ENCODE measurements around the gene COMMD1.
"Not testable (repeated sequence)": the region's sequence is repeated elsewhere in the genome, so short reads cannot be mapped to it uniquely, and the experiment has no call there.

COMMD1 gene

DNA sequence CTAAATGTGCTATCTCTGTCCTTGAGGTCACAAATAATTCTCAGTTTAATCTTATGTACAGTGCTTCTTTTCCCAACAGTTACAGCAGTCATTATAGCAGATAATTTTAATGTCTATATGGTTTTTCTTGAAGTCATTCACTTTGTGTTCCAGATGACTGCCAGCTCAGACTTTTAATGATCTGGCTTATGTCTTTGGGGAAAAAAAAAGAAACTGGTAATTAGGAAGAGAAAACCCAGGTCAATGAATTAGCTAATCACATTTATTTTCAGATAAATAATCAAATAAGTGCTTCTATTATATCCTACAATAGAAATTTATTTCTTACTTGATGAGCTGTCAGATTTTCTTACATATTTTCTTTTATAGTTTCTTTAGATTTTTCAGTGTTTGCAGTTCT, 96.0 kb downstream of the COMMD1 start:
- FAIRE-seq: no peak
- TF ChIP-seq POLR2AphosphoS5 (IDR thresholded peaks at IDR 0.05; ENCODE audit: low read depth, low read length) (no peak), POLR2A (IDR thresholded peaks at IDR 0.05; ENCODE audit: low read depth, low read length) (no peak), TAF1 (IDR thresholded peaks at IDR 0.05; ENCODE audit: borderline replicate concordance, low read depth, low read length) (no peak)
- DNase-seq (ENCODE audit: insufficient read length): no peak

DNA sequence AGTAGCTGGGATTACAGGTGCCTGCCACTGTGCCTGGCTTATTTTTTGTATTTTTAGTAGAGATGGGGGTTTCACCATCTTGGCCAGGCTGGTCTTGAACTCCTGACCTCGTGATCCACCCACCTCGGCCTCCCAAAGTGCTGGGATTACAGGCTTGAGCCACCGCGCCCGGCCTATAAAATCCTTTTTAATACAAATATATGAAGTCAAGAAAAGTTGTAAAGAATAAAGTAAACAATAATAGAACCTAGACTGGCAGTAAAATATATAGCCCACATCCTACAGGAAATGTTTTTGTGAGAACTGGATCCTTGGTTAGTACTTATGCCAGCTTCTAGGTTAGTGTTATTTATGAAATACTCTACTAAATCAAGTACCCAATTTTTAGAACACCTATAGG, 99.0 kb downstream of the COMMD1 start:
- not testable (repeated sequence) for FAIRE-seq; DNase-seq (ENCODE audit: insufficient read length)

DNA sequence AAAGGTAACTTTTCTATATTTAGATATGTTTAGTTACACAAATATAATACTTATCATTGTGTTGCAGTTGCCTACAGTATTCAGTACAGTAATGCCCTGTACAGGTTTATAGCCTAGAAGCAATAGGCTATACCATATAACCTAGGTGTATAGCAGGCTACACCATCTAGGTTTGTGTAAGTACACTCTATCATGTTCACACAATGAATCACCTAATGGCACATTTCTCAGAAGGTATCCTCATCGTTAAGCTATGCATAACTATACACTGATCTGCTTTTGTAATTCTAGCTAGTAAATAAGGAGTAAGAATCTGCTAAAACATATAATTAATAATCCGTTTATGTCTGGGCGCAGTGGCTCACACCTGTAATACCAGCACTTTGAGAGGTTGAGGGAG, 102.1 kb downstream of the COMMD1 start:
- FAIRE-seq: no peak
- TF ChIP-seq POLR2A (IDR thresholded peaks at IDR 0.05; ENCODE audit: low read depth, low read length) (no peak), TAF1 (IDR thresholded peaks at IDR 0.05; ENCODE audit: borderline replicate concordance, low read depth, low read length) (no peak), POLR2AphosphoS5 (IDR thresholded peaks at IDR 0.05; ENCODE audit: low read depth, low read length) (no peak)
- no peak for DNase-seq (ENCODE audit: insufficient read length)

- DNase-seq (ENCODE audit: insufficient read length): no peak
- FAIRE-seq: peak; percentile 24
- TF ChIP-seq POLR2A (IDR thresholded peaks at IDR 0.05; ENCODE audit: low read depth, low read length) (no peak), TAF1 (IDR thresholded peaks at IDR 0.05; ENCODE audit: borderline replicate concordance, low read depth, low read length) (no peak), POLR2AphosphoS5 (IDR thresholded peaks at IDR 0.05; ENCODE audit: low read depth, low read length) (no peak)
These were observed 105.3 kb downstream of the COMMD1 start for GRCh38 chr2:62010632-62011256.

GRCh38 chr2:62013641-62014040, 108.2 kb downstream of the COMMD1 start:
- no peak for FAIRE-seq
- TF ChIP-seq POLR2AphosphoS5 (IDR thresholded peaks at IDR 0.05; ENCODE audit: low read depth, low read length) (no peak), POLR2A (IDR thresholded peaks at IDR 0.05; ENCODE audit: low read depth, low read length) (no peak), TAF1 (IDR thresholded peaks at IDR 0.05; ENCODE audit: borderline replicate concordance, low read depth, low read length) (no peak)

GRCh38 chr2:62014102-62014501, 108.6 kb downstream of the COMMD1 start:
- no peak for DNase-seq (ENCODE audit: insufficient read length)
- no peak for TF ChIP-seq TAF1 (IDR thresholded peaks at IDR 0.05; ENCODE audit: borderline replicate concordance, low read depth, low read length)
- no peak for TF ChIP-seq POLR2AphosphoS5 (IDR thresholded peaks at IDR 0.05; ENCODE audit: low read depth, low read length)
- no peak for TF ChIP-seq POLR2A (IDR thresholded peaks at IDR 0.05; ENCODE audit: low read depth, low read length)
- no peak for FAIRE-seq

More at GRCh38 chr2:62013641-62014040, 108.2 kb downstream of the COMMD1 start:
- no peak for DNase-seq (ENCODE audit: insufficient read length)

DNA sequence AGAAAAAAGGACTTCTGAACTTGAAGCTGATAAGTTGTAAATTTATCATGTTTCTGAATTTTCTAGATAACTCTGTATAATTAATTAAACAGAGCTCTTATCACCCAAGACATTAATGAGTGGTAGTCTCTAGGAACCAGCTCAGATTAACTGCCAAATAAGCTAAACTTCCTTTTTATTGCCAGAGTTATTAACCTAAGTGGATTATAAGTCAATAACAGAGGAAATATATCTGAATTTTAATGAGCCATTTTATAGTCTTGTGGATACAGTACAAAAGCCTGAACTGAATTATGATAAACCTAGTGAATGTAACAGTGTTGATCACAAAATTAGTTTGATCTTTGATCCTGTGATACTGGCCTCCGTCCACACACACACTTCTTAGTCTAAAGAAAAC, 111.5 kb downstream of the COMMD1 start:
- TF ChIP-seq POLR2AphosphoS5 (IDR thresholded peaks at IDR 0.05; ENCODE audit: low read depth, low read length): no peak
- TF ChIP-seq POLR2A (IDR thresholded peaks at IDR 0.05; ENCODE audit: low read depth, low read length): no peak
- no peak for TF ChIP-seq TAF1 (IDR thresholded peaks at IDR 0.05; ENCODE audit: borderline replicate concordance, low read depth, low read length)
- FAIRE-seq: no peak

GRCh38 chr2:62029910-62030309, 124.4 kb downstream of the COMMD1 start:
- no peak for TF ChIP-seq POLR2A (IDR thresholded peaks at IDR 0.05; ENCODE audit: low read depth, low read length)
- no peak for TF ChIP-seq TAF1 (IDR thresholded peaks at IDR 0.05; ENCODE audit: borderline replicate concordance, low read depth, low read length)
- no peak for TF ChIP-seq POLR2AphosphoS5 (IDR thresholded peaks at IDR 0.05; ENCODE audit: low read depth, low read length)
- FAIRE-seq: no peak

More for the DNA sequence above, 111.5 kb downstream of the COMMD1 start:
- no peak for DNase-seq (ENCODE audit: insufficient read length)

DNA sequence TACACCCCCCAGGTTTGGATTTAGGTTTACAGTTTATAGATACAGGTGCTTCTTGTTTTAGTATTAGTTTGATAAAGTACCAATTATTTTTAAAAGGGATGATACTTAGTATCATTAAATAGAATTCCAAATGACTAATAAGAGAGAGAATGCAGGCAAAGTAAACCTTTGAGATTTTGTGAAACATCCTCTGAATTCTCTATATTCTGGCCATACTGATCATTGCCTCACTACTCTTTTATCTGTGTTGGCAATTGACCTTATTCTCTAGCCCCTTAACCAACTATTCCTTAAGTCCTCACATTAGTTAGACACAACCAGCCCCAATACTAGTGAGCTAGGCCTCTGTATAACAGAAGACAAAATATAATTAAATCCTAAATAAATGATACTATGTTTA, 125.4 kb downstream of the COMMD1 start:
- no peak for TF ChIP-seq POLR2A (IDR thresholded peaks at IDR 0.05; ENCODE audit: low read depth, low read length)
- no peak for TF ChIP-seq POLR2AphosphoS5 (IDR thresholded peaks at IDR 0.05; ENCODE audit: low read depth, low read length)
- no peak for TF ChIP-seq TAF1 (IDR thresholded peaks at IDR 0.05; ENCODE audit: borderline replicate concordance, low read depth, low read length)
- FAIRE-seq (no peak), DNase-seq (ENCODE audit: insufficient read length) (no peak)

More at GRCh38 chr2:62029910-62030309, 124.4 kb downstream of the COMMD1 start:
- DNase-seq (ENCODE audit: insufficient read length): no peak

DNA sequence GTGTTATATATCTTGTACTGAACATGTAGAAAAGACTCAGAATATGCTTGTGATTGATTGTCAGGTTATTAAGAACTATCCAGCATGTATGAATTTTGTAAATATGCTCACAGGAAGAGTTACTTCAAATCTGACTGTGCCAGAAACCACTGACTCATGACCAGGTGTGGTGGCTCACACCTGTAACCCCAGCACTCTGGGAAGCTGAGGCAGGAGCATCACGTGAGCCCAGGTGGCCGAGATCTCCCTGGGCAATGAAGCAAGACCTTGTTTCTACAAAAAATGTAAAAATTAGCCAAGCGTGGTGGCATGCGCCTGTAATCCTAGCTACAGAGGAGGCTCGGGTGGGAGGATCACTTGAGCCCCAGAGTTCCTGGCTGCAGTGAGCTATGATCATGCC, 126.6 kb downstream of the COMMD1 start:
- TF ChIP-seq TAF1 (IDR thresholded peaks at IDR 0.05; ENCODE audit: borderline replicate concordance, low read depth, low read length): no peak
- TF ChIP-seq POLR2AphosphoS5 (IDR thresholded peaks at IDR 0.05; ENCODE audit: low read depth, low read length): no peak
- no peak for TF ChIP-seq POLR2A (IDR thresholded peaks at IDR 0.05; ENCODE audit: low read depth, low read length)
- FAIRE-seq (no peak), DNase-seq (ENCODE audit: insufficient read length) (no peak)

DNA sequence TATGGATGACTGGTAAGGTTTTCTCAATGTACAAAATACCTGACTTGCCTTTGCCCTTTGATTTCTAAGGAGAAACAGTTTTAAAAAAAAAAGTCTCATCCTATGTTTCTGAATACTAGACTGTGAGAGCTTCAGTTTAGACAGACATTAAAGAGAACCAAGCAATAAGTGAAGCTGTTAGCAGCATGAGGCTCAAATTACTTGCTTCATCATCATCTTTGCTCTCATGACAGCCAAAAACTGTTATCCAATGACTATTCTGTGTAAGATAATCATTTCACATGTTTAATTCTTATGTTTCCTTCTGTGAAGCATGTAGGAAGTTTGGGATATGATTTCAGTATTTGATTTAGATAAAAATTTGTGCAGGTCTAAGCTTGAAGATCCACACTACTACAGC, 129.2 kb downstream of the COMMD1 start:
- DNase-seq (ENCODE audit: insufficient read length) (no peak), FAIRE-seq (no peak)
- TF ChIP-seq TAF1 (IDR thresholded peaks at IDR 0.05; ENCODE audit: borderline replicate concordance, low read depth, low read length): no peak
- no peak for TF ChIP-seq POLR2A (IDR thresholded peaks at IDR 0.05; ENCODE audit: low read depth, low read length)
- no peak for TF ChIP-seq POLR2AphosphoS5 (IDR thresholded peaks at IDR 0.05; ENCODE audit: low read depth, low read length)

DNA sequence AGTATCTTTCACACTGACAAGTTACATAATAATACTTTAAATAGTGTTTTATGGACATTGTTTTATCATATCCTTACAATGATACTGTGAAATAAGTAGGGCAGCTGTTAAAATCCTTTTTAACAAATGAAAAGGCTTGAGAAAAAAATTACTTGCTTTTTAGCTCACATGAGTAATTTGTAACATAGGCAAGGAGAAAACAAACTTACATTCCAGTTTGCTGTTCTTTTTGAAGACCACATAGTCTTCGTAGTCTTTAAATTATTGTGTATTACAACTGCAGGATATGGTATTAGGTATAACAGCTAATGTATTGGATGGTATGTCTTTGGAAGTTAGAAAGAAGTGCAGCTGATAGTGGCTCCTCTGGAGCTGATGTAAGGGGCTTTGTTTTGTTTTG, 130.8 kb downstream of the COMMD1 start:
- TF ChIP-seq POLR2A (IDR thresholded peaks at IDR 0.05; ENCODE audit: low read depth, low read length): no peak
- no peak for TF ChIP-seq POLR2AphosphoS5 (IDR thresholded peaks at IDR 0.05; ENCODE audit: low read depth, low read length)
- no peak for TF ChIP-seq TAF1 (IDR thresholded peaks at IDR 0.05; ENCODE audit: borderline replicate concordance, low read depth, low read length)
- DNase-seq (ENCODE audit: insufficient read length): no peak
- no peak for FAIRE-seq

Data from GM12892 (cell line).